IMR-90 (cell line): ENCODE data around the gene SERBP1.

Experiments used
- CEBPB ChIP-seq: IDR thresholded peaks from 2 replicates; pipeline ENCODE4 v1.6.1; 2012; ENCODE audit warnings: low read depth, low read length, improper control_type of control experiment
- FOS ChIP-seq: fragments of 150-350 bp; IDR thresholded peaks from 2 replicates; pipeline ENCODE4 v1.6.1; 2016; ENCODE audit warnings: low read depth, low read length
- MAFK ChIP-seq: IDR thresholded peaks from 2 replicates; pipeline ENCODE4 v1.6.1; 2012; ENCODE audit warnings: low read depth, low read length, improper control_type of control experiment
- MAZ ChIP-seq: IDR thresholded peaks from 2 replicates; pipeline ENCODE4 v1.6.1; 2012; ENCODE audit warnings: low read depth, mild to moderate bottlenecking, low read length, improper control_type of control experiment, moderate library complexity, borderline replicate concordance
- MXI1 ChIP-seq: IDR thresholded peaks from 2 replicates; pipeline ENCODE4 v1.6.1; 2012; ENCODE audit warnings: low read depth, mild to moderate bottlenecking, low read length, moderate library complexity, borderline replicate concordance
- POLR2A ChIP-seq: IDR thresholded peaks from 2 replicates; pipeline ENCODE4 v1.6.1; 2012; ENCODE audit warnings: mild to moderate bottlenecking, low read depth, low read length
- RFX5 ChIP-seq: IDR thresholded peaks from 2 replicates; pipeline ENCODE4 v1.8.0; 2012; ENCODE audit warnings: low read depth, mild to moderate bottlenecking, low read length, moderate library complexity
- SMC3 ChIP-seq: fragments of 150-350 bp; IDR thresholded peaks from 2 replicates; pipeline ENCODE4 v1.6.1; 2016; ENCODE audit warnings: low read depth, mild to moderate bottlenecking, antibody characterized with exemption, low read length, moderate library complexity
- TF ChIP-seq, protein P1 (sequence below): conservative IDR thresholded peaks from 2 replicates; pipeline ENCODE4 v1.5.1; 2012; ENCODE audit warnings: mild to moderate bottlenecking, low read depth, low read length, improper control_type of control experiment

DNA sequence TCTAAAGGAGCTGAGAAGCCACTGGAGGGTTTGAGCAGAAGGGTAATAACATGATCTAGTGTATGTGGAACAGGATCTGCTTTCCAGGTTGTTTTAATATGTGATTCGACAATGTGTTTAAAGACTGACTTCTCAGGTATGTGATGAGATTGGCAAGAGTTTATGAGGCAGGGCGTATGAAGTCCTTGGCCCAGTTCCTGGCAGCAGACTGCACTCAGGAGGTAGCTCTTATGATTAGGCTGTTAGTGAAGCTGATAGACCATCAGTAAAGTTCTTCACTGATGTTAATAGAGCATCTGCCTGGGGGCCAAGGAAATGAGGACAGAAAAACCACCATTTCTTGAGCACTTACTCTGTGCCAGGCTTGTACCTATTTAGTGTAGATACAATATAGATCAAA is 41.9 kb upstream of the SERBP1 start:
- TF ChIP-seq RFX5 (no peak), MAZ (no peak), POLR2A (no peak), SMC3 (no peak), MXI1 (no peak), MAFK (no peak), FOS (no peak), CEBPB (no peak)
- TF ChIP-seq, protein P1, sequence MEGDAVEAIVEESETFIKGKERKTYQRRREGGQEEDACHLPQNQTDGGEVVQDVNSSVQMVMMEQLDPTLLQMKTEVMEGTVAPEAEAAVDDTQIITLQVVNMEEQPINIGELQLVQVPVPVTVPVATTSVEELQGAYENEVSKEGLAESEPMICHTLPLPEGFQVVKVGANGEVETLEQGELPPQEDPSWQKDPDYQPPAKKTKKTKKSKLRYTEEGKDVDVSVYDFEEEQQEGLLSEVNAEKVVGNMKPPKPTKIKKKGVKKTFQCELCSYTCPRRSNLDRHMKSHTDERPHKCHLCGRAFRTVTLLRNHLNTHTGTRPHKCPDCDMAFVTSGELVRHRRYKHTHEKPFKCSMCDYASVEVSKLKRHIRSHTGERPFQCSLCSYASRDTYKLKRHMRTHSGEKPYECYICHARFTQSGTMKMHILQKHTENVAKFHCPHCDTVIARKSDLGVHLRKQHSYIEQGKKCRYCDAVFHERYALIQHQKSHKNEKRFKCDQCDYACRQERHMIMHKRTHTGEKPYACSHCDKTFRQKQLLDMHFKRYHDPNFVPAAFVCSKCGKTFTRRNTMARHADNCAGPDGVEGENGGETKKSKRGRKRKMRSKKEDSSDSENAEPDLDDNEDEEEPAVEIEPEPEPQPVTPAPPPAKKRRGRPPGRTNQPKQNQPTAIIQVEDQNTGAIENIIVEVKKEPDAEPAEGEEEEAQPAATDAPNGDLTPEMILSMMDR = no peak
